HPDE6-E6E7 (cell line): Measurements from ENCODE around the gene NPIPA7.
"Not testable (repeated sequence)": the region's sequence is repeated elsewhere in the genome, so short reads cannot be mapped to it uniquely, and the experiment has no call there.

Source experiments
- DNase-seq: peaks from one replicate; pipeline ENCODE4 v3.0.0; 2011; ENCODE audit warnings: missing footprints; ENCODE audit errors: extremely low spot score

The NPIPA7 gene

DNA sequence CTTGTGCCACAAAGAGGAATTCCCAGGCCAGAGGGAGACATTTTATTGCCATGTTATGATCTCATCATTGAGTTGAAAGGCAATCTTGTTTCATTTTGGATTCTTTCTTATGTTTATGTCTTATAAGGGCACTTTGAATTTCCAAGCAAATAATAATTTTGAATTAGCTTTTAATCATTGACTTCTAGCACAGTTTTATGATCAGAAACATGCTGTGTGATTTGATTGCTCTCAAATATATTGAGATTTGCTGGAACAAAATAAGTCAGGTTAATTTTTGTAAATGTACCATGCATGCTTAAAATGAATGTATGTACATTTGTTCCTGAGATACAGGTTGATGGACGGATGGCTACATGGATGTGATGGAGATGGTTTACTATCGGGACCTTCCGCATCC is at the start of gene NPIPA7:
Gene NPIPA7 (plus strand): TSS at position 301 of the 400 bp plus-strand sequence. CDS start 105 bp downstream, outside the sequence.
- DNase-seq, result not testable (repeated sequence)

DNA sequence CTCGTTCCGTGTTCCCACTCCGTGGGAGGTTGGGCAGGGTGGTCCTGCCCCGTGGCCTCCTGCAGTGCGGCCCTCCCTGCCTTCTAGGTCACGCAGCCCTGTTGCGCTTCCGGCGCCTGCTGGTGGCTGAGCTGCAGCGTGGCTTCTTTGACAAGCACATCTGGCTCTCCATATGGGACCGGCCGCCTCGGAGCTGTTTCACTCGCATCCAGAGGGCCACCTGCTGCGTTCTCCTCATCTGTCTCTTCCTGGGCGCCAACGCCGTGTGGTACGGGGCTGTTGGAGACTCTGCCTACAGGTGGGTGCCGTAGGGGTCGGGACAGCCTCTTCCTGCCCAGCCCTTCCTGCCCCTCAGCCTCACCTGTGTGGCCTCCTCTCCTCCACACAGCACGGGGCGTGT is 47.5 kb upstream of the NPIPA7 start:
- DNase-seq, result not testable (repeated sequence)

DNA sequence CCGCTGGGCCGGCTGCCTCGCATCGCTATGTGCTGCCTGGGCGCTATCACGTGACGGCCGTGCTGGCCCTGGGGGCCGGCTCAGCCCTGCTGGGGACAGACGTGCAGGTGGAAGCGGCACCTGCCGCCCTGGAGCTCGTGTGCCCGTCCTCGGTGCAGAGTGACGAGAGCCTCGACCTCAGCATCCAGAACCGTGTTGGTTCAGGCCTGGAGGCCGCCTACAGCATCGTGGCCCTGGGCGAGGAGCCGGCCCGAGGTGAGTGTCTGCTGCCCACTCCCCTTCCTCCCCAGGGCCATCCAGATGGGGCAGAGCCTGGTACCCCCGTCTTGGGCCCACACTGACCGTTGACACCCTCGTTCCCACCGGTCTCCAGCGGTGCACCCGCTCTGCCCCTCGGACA is 21.4 kb upstream of the NPIPA7 start:
- DNase-seq, result not testable (repeated sequence)

DNA sequence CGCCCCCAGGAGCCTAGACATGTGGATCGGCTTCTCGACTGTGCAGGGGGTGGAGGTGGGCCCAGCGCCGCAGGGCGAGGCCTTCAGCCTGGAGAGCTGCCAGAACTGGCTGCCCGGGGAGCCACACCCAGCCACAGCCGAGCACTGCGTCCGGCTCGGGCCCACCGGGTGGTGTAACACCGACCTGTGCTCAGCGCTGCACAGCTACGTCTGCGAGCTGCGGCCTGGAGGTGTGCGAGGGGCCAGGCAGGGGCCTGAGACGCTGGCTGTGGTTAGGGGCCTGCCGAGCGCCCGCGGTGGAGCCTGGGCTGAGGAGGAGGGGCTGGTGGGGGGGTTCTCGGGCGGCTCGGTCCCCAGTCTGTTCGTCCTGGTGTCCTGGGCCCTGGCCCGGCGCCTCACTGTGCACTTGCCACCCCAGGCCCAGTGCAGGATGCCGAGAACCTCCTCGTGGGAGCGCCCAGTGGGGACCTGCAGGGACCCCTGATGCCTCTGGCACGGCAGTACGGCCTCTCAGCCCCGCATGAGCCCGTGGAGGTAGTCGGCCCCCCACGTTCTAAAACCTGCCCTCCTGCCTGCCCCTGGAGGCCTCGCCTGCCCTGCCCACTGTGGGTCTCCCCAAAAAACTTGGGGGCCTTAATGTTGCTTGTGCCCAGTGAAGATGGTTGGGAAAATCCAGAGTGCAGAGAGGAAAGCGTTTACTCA is 20.2 kb upstream of the NPIPA7 start:
- not testable (repeated sequence) for DNase-seq

DNA sequence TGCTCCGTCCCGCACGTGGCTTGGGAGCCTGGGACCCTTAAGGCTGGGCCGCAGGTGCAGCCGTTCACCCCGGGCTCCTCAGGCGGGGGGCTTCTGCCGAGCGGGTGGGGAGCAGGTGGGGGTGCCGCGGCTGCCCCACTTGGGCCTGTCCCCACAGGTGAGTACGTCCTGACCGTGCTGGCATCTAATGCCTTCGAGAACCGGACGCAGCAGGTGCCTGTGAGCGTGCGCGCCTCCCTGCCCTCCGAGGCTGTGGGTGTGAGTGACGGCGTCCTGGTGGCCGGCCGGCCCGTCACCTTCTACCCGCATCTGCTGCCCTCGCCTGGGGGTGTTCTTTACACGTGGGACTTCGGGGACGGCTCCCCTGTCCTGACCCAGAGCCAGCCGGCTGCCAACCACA is 15.3 kb upstream of the NPIPA7 start:
- DNase-seq, result not testable (repeated sequence)

DNA sequence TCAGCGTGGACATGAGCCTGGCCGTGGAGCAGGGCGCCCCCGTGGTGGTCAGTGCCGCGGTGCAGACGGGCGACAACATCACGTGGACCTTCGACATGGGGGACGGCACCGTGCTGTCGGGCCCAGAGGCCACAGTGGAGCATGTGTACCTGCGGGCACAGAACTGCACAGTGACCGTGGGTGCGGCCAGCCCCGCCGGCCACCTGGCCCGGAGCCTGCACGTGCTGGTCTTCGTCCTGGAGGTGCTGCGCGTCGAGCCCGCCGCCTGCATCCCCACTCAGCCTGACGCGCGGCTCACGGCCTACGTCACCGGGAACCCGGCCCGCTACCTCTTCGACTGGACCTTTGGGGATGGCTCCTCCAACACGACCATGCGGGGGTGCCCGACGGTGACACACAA is 14.8 kb upstream of the NPIPA7 start:
- not testable (repeated sequence) for DNase-seq

DNA sequence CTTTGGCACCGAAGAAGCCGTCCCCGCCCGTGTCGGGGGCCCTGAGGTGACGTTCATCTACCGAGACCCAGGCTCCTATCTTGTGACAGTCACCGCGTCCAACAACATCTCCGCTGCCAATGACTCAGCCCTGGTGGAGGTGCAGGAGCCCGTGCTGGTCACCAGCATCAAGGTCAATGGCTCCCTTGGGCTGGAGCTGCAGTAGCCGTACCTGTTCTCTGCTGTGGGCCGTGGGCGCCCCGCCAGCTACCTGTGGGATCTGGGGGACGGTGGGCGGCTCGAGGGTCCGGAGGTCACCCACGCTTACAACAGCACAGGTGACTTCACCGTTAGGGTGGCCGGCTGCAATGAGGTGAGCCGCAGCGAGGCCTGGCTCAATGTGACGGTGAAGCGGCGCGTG is 14.2 kb upstream of the NPIPA7 start:
- not testable (repeated sequence) for DNase-seq

DNA sequence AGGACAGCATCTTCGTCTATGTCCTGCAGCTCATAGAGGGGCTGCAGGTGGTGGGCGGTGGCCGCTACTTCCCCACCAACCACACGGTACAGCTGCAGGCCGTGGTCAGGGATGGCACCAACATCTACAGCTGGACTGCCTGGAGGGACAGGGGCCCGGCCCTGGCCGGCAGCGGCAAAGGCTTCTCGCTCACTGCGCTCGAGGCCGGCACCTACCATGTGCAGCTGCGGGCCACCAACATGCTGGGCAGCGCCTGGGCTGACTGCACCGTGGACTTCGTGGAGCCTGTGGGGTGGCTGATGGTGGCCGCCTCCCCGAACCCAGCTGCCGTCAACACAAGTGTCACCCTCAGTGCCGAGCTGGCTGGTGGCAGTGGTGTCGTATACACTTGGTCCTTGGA is 13.6 kb upstream of the NPIPA7 start:
- not testable (repeated sequence) for DNase-seq

DNA sequence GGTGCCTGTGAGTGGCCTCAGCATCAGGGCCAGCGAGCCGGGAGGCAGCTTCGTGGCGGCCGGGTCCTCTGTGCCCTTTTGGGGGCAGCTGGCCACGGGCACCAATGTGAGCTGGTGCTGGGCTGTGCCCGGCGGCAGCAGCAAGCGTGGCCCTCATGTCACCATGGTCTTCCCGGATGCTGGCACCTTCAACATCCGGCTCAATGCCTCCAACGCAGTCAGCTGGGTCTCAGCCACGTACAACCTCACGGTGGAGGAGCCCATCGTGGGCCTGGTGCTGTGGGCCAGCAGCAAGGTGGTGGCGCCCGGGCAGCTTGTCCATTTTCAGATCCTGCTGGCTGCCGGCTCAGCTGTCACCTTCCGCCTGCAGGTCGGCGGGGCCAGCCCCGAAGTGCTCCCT is 13.1 kb upstream of the NPIPA7 start:
- not testable (repeated sequence) for DNase-seq

DNA sequence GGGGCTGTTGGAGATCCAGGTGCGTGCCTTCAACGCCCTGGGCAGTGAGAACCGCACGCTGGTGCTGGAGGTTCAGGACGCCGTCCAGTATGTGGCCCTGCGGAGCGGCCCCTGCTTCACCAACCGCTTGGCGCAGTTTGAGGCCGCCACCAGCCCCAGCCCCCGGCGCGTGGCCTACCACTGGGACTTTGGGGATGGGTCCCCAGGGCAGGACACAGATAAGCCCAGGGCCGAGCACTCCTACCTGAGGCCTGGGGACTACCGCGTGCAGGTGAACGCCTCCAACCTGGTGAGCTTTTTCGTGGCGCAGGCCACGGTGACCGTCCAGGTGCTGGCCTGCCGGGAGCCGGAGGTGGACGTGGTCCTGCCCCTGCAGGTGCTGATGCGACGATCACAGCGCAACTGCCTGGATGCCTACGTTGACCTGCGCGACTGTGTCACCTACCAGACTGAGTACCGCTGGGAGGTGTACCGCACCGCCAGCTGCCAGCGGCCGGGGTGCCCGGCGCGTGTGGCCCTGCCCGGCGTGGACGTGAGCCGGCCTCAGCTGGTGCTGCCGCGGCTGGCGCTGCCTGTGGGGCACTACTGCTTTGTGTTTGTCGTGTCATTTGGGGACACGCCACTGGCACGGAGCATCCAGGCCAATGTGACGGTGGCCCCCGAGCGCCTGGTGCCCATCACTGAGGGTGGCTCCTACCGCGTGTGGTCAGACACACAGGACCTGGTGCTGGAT is 12.2 kb upstream of the NPIPA7 start:
- DNase-seq, result not testable (repeated sequence)

DNA sequence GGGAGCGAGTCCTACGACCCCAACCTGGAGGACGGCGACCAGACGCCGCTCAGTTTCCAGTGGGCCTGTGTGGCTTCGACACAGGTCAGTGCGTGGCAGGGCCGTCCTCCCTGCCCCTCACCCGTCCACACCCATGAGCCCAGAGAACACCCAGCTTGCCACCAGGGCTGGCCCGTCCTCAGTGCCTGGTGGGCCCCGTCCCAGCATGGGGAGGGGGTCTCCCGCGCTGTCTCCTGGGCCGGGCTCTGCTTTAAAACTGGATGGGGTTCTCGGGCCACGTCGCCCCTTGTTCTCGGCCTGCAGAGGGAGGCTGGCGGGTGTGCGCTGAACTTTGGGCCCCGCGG is 11.7 kb upstream of the NPIPA7 start:
- DNase-seq, result not testable (repeated sequence)

DNA sequence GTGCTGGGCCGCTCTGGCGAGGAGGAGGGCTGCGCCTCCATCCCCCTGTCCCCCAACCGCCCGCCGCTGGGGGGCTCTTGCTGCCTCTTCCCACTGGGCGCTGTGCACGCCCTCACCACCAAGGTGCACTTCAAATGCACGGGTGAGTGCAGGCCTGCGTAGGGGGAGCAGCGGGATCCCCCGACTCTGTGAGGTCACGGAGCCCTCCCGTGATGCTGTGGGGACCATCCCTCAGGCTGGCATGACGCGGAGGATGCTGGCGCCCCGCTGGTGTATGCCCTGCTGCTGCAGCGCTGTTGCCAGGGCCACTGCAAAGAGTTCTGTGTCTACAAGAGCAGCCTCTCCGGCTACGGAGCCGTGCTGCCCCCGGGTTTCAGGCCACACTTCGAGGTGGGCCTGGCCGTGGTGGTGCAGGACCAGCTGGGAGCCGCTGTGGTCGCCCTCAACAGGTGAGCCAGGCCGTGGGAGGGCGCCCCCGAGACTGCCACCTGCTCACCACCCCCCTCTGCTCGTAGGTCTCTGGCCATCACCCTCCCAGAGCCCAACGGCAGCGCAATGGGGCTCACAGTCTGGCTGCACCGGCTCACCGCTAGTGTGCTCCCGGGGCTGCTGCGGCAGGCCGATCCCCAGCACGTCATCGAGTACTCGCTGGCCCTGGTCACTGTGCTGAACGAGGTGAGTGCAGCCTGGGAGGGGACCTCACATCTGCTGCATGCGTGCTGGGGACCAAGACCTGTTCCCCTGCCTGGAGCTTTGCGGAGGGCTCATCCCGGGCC is 9.7 kb upstream of the NPIPA7 start:
- DNase-seq, result not testable (repeated sequence)

DNA sequence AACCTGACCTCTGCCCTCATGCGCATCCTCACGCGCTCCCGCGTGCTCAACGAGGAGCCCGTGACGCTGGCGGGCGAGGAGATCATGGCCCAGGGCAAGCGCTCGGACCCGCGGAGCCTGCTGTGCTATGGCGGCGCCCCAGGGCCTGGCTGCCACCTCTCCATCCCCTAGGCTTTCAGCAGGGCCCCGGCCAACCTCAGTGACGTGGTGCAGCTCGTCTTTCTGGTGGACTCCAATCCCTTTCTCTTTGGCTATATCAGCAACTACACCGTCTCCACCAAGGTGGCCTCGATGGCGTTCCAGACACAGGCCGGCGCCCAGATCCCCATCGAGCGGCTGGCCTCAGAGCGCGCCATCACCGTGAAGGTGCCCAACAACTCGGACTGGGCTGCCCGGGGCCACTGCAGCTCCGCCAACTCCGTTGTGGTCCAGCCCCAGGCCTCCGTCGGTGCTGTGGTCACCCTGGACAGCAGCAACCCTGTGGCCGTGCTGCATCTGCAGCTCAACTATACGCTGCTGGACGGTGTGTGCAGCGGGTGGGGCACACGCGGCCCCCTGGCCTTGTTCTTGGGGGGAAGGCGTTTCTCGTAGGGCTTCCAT is 7.7 kb upstream of the NPIPA7 start:
- DNase-seq, result not testable (repeated sequence)

DNA sequence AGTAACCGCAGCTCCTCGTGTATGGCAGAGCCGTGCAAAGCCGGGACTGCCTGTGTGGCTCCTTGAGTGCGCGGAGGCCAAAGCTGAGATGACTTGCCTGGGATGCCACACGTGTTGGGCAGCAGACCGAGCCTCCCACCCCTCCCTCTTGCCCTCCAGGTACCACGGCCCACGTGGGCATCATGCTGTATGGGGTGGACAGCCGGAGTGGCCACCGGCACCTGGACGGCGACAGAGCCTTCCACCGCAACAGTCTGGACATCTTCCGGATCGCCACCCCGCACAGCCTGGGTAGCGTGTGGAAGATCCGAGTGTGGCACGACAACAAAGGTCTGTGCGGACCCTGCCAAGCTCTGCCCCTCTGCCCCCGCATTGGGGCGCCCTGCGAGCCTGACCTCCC is 4.7 kb upstream of the NPIPA7 start:
- not testable (repeated sequence) for DNase-seq

DNA sequence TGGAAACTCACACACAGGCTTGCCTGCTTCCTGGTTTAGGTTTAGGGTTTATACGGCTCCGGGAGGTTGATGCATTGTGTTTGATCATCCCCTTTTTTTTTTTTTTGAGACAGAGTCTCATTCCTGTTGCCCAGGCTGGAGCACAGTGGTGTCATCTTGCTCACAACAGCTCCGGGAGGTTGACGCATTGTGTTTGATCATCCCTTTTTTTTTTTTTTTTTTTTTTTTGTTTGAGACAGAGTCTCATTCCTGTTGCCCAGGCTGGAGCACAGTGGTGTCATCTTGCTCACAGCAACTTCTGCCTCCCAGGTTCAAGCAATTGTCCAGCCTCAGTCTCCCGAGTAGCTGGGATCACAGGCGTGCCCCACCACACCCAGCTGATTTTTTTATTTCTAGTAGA is 20.7 kb downstream of the NPIPA7 start:
- not testable (repeated sequence) for DNase-seq

DNA sequence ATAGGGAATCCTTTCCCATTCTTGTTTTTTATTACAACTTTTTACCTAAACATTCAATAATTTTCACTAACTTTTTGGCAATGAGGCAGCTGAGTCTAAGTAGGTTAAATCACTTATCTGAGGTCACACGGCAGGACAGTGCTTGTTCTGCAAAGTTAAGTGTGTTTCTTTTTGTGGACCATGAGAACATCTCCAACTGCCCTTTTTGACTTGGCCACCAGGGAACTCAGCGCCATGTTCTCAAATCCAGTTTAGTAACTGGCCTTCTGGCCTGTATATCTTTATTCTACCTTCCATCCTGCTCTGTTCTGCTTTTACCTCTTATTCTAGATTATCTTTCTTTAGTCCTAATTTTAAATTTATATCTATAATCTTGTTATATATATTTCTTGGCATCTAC is 23.4 kb downstream of the NPIPA7 start:
- not testable (repeated sequence) for DNase-seq

DNA sequence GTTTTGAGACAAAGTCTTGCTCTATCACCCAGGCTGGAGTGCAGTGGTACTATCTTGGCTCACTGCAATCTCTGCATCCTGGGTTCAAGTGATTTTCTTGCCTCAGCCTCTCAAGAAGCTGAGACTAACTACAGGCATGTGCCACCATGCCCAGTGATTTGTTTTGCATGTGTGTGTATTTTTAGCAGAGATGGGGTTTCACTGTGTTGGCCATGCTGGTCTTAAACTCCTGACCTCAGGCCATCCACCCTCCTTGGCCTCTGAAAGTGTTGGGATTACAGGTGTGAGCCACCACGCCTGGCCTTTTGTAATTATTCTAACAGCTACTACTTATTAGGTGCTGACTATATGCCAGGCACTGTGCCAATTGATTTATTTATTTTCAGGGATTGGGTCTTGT is 25.3 kb downstream of the NPIPA7 start:
- not testable (repeated sequence) for DNase-seq

DNA sequence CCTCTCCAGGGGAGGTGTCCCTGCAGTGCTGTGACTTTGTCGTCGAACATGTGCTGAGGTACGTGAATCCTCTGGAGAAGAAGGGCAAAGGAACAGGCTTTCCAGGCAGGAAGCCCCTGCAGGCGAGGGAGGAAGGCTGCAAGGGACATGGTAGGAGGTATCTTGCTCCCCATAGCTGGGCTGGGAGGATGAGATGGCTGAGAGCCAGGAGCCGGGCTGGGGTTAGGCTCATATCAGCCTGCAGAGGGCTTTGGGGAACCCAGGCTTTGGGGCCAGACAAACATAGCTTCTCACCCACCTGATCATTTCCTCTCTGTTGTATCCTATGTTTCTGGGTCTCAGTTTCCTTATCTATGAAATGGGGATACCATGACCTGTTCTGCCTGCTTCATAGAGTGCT is 26.5 kb downstream of the NPIPA7 start:
- DNase-seq, result not testable (repeated sequence)

DNA sequence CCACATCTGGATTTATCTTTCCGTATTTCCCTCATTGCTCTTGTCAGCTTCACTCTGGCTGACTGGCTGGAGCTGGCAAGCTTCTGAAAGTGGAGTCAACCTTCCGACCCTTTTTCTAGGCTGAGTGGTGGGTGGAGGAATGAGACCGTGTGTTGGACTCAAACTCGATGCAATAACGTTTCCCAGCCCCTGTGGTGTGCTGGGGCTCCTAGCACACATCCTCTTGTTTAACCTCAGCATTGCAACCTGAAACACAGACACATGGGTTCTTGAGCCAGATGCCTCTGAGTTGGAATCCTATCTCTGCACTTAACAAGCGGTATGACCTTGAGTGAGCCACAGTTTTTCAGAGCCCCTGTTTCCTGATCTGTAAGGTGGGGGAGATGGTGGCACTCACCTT is 29.5 kb downstream of the NPIPA7 start:
- not testable (repeated sequence) for DNase-seq

DNA sequence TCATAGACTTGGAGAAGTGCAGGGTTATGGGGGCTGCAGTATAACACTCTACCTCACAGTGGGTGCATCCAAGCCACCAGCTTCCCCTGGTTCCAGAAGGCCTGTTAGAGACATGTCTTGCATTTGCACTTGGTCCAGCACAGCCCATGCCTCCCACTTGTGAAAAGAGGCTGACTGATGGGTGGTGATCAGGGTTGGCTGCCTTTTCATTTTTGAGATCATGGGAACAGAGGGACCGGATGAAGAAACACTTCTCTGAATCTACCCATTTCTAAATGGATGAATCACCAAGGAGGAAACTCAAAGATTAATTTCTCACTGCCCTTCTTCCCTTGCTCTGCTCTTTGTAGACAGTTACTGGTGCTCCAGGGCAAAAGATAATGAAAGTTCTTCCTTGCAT is 34.8 kb downstream of the NPIPA7 start:
- DNase-seq, result not testable (repeated sequence)

DNA sequence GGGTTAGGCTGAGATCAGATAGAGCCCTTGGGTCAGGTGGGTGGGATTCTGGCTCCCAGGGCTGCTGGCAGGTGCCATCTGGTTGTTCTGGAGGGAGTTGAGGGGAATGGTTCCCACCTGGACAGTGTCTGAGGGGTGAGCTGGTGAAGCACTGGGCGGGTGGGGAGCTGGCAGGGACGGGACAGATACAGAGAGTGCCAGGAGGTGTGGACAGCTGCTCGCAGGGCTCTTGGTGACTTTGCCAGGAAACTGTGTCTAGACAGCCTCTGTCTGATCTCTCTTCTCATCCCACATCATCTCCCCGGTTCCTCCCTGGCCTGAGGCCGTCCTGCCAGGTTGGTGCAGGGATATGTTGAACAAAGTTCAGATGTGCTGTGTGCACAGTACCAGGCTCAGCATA is 38.1 kb downstream of the NPIPA7 start:
- DNase-seq, result not testable (repeated sequence)
